ENCODE measurements around the gene SNAPC5. TPM values are rescaled to one million over a fixed set of nuclear protein-coding genes. Genes with fewer than 3 reads are reported as not detected.
"Not testable (repeated sequence)": the region's sequence is repeated elsewhere in the genome, so short reads cannot be mapped to it uniquely, and the experiment has no call there.

Gene SNAPC5
- total and polyA plus RNA-seq, 4 donors = 18.9 to 60.1 (median 22.2) TPM

- intact Hi-C loops (cut with DNase I) = no loop called here
- Histone ChIP-seq H3K4me1 (ENCODE audit: control insufficient read depth in 1 of 2, insufficient read depth in 2 of 2, low read length in 2 of 2) (peaks cover 0 to 2% of the 10 kb centered on the region in 2 donors), H3K9me3 (ENCODE audit: control insufficient read depth, low read length) (no peaks in the 10 kb centered on the region), H3K27ac (ENCODE audit: low read depth in 1 of 2, low read length in 2 of 2) (no peak overlapping the region), H3K36me3 (ENCODE audit: control insufficient read depth in 1 of 2, insufficient read depth in 2 of 2, low read length in 1 of 2) (no peaks in the 10 kb centered on the region), H3K4me3 (ENCODE audit: low read length in 2 of 2) (no peak overlapping the region), H3K27me3 (ENCODE audit: control insufficient read depth in 1 of 2, insufficient read depth in 2 of 2, low read length in 1 of 2) (no peaks in the 10 kb centered on the region)
- DNase-seq (no peak), ATAC-seq (ENCODE audit: low FRiP score) (no peak)
- 71 to 75% methylated on average over 8 of the region's 8 CpGs for WGBS, 2 donors
Observed at GRCh38 chr15:66472176-66472999, 25.2 kb downstream of the SNAPC5 start.

GRCh38 chr15:66470825-66471224 lies 26.7 kb downstream of the SNAPC5 start:
- intact Hi-C loops (cut with DNase I); H3K4me3 ChIP-seq (ENCODE audit: low read length in 2 of 2); H3K36me3 ChIP-seq (ENCODE audit: control insufficient read depth in 1 of 2, insufficient read depth in 2 of 2, low read length in 1 of 2); DNase-seq; ATAC-seq (ENCODE audit: low FRiP score); H3K27me3 ChIP-seq (ENCODE audit: control insufficient read depth in 1 of 2, insufficient read depth in 2 of 2, low read length in 1 of 2); H3K27ac ChIP-seq (ENCODE audit: low read depth in 1 of 2, low read length in 2 of 2); H3K9me3 ChIP-seq (ENCODE audit: control insufficient read depth, low read length); H3K4me1 ChIP-seq (ENCODE audit: control insufficient read depth in 1 of 2, insufficient read depth in 2 of 2, low read length in 2 of 2): not testable (repeated sequence)
- WGBS, 2 donors = 74 to 78% methylated on average over 4 of the region's 4 CpGs

- H3K27ac ChIP-seq (ENCODE audit: low read depth in 1 of 2, low read length in 2 of 2); ATAC-seq (ENCODE audit: low FRiP score); H3K27me3 ChIP-seq (ENCODE audit: control insufficient read depth in 1 of 2, insufficient read depth in 2 of 2, low read length in 1 of 2); DNase-seq; H3K36me3 ChIP-seq (ENCODE audit: control insufficient read depth in 1 of 2, insufficient read depth in 2 of 2, low read length in 1 of 2); H3K4me3 ChIP-seq (ENCODE audit: low read length in 2 of 2); intact Hi-C loops (cut with DNase I); H3K4me1 ChIP-seq (ENCODE audit: control insufficient read depth in 1 of 2, insufficient read depth in 2 of 2, low read length in 2 of 2); H3K9me3 ChIP-seq (ENCODE audit: control insufficient read depth, low read length): not testable (repeated sequence)
- 98% methylated on average over 11 of the region's 11 CpGs for WGBS, 2 donors
Observed at GRCh38 chr15:66467162-66468040, 30.2 kb downstream of the SNAPC5 start.

GRCh38 chr15:66465294-66465693 lies 32.3 kb downstream of the SNAPC5 start:
- DNase-seq; ATAC-seq (ENCODE audit: low FRiP score); H3K4me3 ChIP-seq (ENCODE audit: low read length in 2 of 2); H3K4me1 ChIP-seq (ENCODE audit: control insufficient read depth in 1 of 2, insufficient read depth in 2 of 2, low read length in 2 of 2); H3K27me3 ChIP-seq (ENCODE audit: control insufficient read depth in 1 of 2, insufficient read depth in 2 of 2, low read length in 1 of 2); H3K36me3 ChIP-seq (ENCODE audit: control insufficient read depth in 1 of 2, insufficient read depth in 2 of 2, low read length in 1 of 2); H3K9me3 ChIP-seq (ENCODE audit: control insufficient read depth, low read length); H3K27ac ChIP-seq (ENCODE audit: low read depth in 1 of 2, low read length in 2 of 2); intact Hi-C loops (cut with DNase I): not testable (repeated sequence)
- 95 to 97% methylated on average over 6 of the region's 6 CpGs for WGBS, 2 donors

DNA sequence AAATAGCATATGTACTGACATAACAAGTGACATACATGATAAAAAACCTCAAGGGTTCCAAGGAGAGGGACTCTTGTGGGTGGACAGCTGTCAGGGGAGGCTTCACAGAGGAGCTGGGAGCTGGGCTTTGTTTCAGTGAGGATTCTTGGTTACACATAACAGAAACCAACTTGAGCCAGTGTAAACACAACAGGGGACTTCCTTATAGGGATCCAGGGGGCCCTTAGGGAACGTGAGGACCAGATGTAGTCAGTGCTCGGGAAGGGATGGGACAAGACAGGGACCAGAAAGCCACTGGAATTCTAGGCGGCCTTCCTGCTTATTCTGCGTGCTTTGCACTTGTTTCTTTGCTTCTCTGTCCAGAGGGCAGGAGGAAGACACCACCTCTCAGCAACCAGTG lies 34.9 kb downstream of the SNAPC5 start:
- WGBS, 2 donors = 54 to 61% methylated on average over 4 of the region's 4 CpGs
- intact Hi-C loops (cut with DNase I) = no loop called here
- no peaks in the 10 kb centered on the region for H3K36me3 ChIP-seq (ENCODE audit: control insufficient read depth in 1 of 2, insufficient read depth in 2 of 2, low read length in 1 of 2)
- H3K4me1 ChIP-seq (ENCODE audit: control insufficient read depth in 1 of 2, insufficient read depth in 2 of 2, low read length in 2 of 2) = peaks cover 0 to 3% of the 10 kb centered on the region in 2 donors
- no peaks in the 10 kb centered on the region for H3K27me3 ChIP-seq (ENCODE audit: control insufficient read depth in 1 of 2, insufficient read depth in 2 of 2, low read length in 1 of 2)
- no peaks in the 10 kb centered on the region for H3K9me3 ChIP-seq (ENCODE audit: control insufficient read depth, low read length)
- DNase-seq (no peak), ATAC-seq (ENCODE audit: low FRiP score) (no peak)
- H3K27ac ChIP-seq (ENCODE audit: low read depth in 1 of 2, low read length in 2 of 2) = no peak overlapping the region
- no peak overlapping the region for H3K4me3 ChIP-seq (ENCODE audit: low read length in 2 of 2)

GRCh38 chr15:66461917-66462316 lies 35.6 kb downstream of the SNAPC5 start:
- Histone ChIP-seq H3K27me3 (ENCODE audit: control insufficient read depth in 1 of 2, insufficient read depth in 2 of 2, low read length in 1 of 2) (no peaks in the 10 kb centered on the region), H3K4me1 (ENCODE audit: control insufficient read depth in 1 of 2, insufficient read depth in 2 of 2, low read length in 2 of 2) (peaks cover 0 to 3% of the 10 kb centered on the region in 2 donors), H3K4me3 (ENCODE audit: low read length in 2 of 2) (no peak overlapping the region), H3K27ac (ENCODE audit: low read depth in 1 of 2, low read length in 2 of 2) (no peak overlapping the region), H3K36me3 (ENCODE audit: control insufficient read depth in 1 of 2, insufficient read depth in 2 of 2, low read length in 1 of 2) (no peaks in the 10 kb centered on the region), H3K9me3 (ENCODE audit: control insufficient read depth, low read length) (no peaks in the 10 kb centered on the region)
- intact Hi-C loops (cut with DNase I) = no loop called here
- DNase-seq (no peak), ATAC-seq (ENCODE audit: low FRiP score) (no peak)
- 99% methylated on average over 2 of the region's 2 CpGs for WGBS, 2 donors

- 97 to 99% methylated on average over 6 of the region's 6 CpGs for WGBS, 2 donors
Observed at GRCh38 chr15:66461294-66461693, 36.3 kb downstream of the SNAPC5 start.

DNA sequence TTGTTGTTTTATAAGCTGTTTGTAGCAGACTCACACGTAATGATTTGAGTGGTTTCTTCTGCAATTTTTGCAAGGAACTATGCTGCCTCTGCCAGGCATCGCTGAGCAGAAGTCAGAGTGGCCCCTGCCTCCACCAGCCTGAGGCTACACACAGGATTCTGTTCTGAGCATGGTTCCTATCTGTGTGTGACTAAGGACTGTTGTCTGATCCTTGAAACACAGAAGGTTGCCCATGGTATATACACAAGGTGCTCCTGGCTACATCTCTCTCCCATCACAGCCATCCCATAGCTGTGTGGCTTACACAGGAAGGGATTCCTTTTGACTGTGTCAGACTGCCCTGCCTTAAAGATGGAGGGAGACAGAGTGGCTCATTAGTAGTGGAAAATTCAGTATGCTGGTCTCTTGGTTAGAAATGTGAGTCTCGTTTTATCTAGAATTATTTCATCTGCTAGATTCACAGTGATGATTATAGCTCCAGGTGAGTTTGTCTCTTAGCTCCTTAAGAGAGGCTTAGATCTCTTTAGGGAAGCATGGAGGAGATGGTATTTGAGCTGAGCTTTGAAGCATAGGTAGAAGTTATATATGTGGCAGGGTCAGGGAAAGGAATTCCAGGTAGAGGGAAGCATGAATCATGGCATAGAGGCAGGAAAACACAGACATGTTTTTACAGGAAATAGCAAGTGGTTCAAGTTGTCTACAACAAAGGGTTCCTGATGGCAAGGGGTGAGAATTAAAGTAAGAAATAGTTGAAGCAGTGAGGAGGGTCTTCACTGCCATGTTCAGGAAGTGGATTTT lies 37.5 kb downstream of the SNAPC5 start:
- Histone ChIP-seq H3K27me3 (ENCODE audit: control insufficient read depth in 1 of 2, insufficient read depth in 2 of 2, low read length in 1 of 2) (no peaks in the 10 kb centered on the region), H3K9me3 (ENCODE audit: control insufficient read depth, low read length) (no peaks in the 10 kb centered on the region), H3K27ac (ENCODE audit: low read depth in 1 of 2, low read length in 2 of 2) (no peak overlapping the region), H3K36me3 (ENCODE audit: control insufficient read depth in 1 of 2, insufficient read depth in 2 of 2, low read length in 1 of 2) (no peaks in the 10 kb centered on the region), H3K4me1 (ENCODE audit: control insufficient read depth in 1 of 2, insufficient read depth in 2 of 2, low read length in 2 of 2) (peaks cover 0 to 3% of the 10 kb centered on the region in 2 donors), H3K4me3 (ENCODE audit: low read length in 2 of 2) (no peak overlapping the region)
- no peak for DNase-seq
- ATAC-seq (ENCODE audit: low FRiP score) = no peak
- 91 to 93% methylated on average over 3 of the region's 3 CpGs for whole genome bisulfite sequencing, 2 donors
- intact Hi-C loops (cut with DNase I) = no loop called here

More at GRCh38 chr15:66461294-66461693, 36.3 kb downstream of the SNAPC5 start:
- H3K4me3 ChIP-seq (ENCODE audit: low read length in 2 of 2); H3K36me3 ChIP-seq (ENCODE audit: control insufficient read depth in 1 of 2, insufficient read depth in 2 of 2, low read length in 1 of 2); H3K27me3 ChIP-seq (ENCODE audit: control insufficient read depth in 1 of 2, insufficient read depth in 2 of 2, low read length in 1 of 2); H3K27ac ChIP-seq (ENCODE audit: low read depth in 1 of 2, low read length in 2 of 2); H3K4me1 ChIP-seq (ENCODE audit: control insufficient read depth in 1 of 2, insufficient read depth in 2 of 2, low read length in 2 of 2); DNase-seq; ATAC-seq (ENCODE audit: low FRiP score); H3K9me3 ChIP-seq (ENCODE audit: control insufficient read depth, low read length); intact Hi-C loops (cut with DNase I): not testable (repeated sequence)
